Epithelial cell of esophagus (primary cell): Measurements from ENCODE around the gene DLL3.

Experiments
- DNase-seq: peaks from one replicate; pipeline ENCODE4 v3.0.0; 2010; ENCODE audit warnings: low read depth
- H3K4me3 ChIP-seq: 2 replicates; pipeline ENCODE4 v1.5.1; 2011; ENCODE audit warnings: mild to moderate bottlenecking, low read length, control low read depth
- TF ChIP-seq, protein P1 (sequence below): IDR thresholded peaks from 2 replicates; pipeline ENCODE4 v1.5.1; 2011; ENCODE audit warnings: low read depth, mild to moderate bottlenecking, low read length, control low read depth, inconsistent platforms; ENCODE audit not compliant: insufficient read depth; ENCODE audit errors: missing control alignments

DLL3 gene

DNA sequence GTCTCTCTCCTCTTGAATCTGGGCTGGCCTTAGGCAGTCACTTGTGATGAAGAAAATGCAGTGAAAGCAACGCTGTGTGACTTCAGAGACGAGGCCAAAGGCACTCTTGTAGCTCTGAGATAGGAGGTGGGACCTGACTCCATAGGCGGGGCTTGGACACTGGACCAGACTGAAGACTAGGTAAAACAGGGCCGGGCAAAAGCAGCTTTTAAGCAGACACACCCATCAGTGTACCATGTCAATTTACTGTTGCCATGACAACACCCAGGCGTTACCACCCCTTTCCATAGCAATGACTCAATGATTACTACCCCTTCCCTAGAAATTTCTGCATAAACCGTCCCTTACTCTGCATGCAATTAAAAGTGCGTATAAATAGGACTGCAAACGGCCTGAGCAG, 47.9 kb downstream of the DLL3 start:
- TF ChIP-seq, protein P1, sequence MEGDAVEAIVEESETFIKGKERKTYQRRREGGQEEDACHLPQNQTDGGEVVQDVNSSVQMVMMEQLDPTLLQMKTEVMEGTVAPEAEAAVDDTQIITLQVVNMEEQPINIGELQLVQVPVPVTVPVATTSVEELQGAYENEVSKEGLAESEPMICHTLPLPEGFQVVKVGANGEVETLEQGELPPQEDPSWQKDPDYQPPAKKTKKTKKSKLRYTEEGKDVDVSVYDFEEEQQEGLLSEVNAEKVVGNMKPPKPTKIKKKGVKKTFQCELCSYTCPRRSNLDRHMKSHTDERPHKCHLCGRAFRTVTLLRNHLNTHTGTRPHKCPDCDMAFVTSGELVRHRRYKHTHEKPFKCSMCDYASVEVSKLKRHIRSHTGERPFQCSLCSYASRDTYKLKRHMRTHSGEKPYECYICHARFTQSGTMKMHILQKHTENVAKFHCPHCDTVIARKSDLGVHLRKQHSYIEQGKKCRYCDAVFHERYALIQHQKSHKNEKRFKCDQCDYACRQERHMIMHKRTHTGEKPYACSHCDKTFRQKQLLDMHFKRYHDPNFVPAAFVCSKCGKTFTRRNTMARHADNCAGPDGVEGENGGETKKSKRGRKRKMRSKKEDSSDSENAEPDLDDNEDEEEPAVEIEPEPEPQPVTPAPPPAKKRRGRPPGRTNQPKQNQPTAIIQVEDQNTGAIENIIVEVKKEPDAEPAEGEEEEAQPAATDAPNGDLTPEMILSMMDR: no peak
- no peak overlapping the region for H3K4me3 ChIP-seq
- peak; percentile 30 for DNase-seq

DNA sequence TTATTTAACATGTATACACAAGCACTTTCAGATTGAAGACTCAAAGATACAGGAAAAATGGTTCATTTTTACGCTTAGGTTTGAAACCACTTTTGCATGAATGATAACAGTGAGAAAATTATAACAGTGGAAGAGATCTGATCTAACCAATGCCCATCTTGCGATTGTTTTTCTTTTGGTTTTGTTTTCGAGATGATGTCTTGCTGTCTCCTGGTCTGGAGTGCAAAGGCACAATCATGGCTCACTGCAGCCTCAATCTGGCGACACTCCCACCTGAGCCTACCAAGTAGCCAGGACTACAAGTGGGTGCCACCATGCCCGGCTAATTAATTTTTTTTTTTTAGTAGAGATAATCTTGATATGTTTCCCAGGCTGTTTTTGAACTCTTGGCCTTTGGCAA, 51.5 kb downstream of the DLL3 start:
- no peak overlapping the region for H3K4me3 ChIP-seq
- TF ChIP-seq, protein P1: no peak
- DNase-seq: no peak

DNA sequence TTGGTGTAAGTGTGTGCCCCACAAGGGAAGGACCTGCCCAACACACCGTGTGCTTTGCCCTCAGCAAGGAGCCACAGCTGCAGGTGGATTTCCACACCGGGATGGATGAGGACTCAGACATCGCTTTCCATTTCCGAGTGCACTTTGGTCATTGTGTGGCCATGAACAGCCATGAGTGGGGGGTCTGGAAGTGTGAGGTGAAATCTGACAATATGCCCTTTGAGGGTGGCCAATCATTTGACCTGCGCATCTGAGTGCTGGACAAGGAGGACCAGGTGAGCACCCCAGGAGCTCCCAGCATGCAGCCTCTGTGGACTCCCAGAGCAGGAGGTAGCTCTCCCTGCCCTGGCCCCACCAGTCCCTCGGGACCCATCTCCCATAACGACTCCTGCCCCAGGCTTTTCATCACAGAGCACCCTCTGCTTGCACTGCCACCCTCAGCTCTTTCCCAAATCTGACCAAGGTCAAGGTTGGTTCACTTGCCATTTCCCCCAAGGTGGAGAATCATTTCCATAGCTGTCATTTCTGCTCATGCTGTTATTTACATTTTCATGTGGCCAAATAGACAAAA, 54.4 kb downstream of the DLL3 start:
- H3K4me3 ChIP-seq: no peak overlapping the region
- no peak for DNase-seq
- TF ChIP-seq, protein P1: no peak

DNA sequence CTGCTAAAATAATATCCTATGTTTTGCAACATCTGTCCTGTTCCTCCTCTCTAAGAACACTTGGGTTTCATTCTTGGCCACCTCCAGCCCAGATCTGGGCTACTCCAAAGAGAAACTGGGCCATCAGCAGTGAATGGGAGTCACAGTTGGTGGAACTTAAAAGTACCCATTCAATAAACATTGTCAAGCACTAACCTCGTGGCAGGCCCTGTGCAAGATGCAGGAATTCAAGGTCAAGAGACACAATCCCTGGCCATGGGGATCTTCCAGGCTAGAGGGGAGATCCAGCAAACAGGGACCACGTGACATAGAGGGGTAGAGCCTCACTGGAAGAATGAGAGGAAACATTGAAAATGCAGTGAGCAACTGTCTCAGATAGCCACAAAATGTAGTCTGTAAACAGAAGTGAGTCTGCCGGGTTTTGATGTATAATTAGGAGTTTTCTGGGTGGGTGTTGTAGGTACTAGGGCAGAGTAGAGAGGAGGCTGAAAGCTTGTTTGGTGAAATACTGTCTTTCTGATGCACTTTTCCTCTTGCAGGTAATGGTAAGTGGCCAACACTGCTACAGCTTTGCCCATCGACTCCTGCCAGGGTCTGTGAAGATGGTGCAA, 56.1 kb downstream of the DLL3 start:
- DNase-seq: no peak
- H3K4me3 ChIP-seq: no peak overlapping the region
- TF ChIP-seq, protein P1: no peak

DNA sequence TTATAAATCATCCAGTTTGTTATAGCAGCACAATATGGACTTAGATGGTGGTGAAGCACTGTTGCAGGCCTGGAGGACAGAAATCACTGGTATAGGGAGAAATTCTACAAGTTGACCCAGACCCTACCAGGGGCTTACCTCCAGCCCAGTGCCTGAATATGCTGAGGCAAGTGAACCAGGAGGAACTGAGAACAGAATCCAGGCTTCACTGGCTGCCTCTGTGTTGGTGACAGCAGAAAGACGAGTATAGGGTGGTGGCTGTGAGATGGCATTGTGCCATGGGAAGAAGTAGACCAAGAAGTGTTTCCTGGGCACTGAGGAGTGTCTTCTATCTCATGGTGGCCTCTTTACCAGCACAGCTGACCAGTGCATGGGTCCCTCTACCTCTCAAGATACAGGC, 57.1 kb downstream of the DLL3 start:
- TF ChIP-seq, protein P1: no peak
- H3K4me3 ChIP-seq: no peak overlapping the region
- no peak for DNase-seq
